CD14-positive monocyte (primary cell): Measurements from ENCODE around the gene FBXO31. TPM values are rescaled to one million over a fixed set of nuclear protein-coding genes. Genes with fewer than 3 reads are reported as not detected.

Experiments used
- DNase-seq, 3 donors: peaks; one replicate each; pipeline ENCODE4 v3.0.0-alpha.2; 2011 to 2022
- H2AFZ ChIP-seq: 2 replicates; pipeline ENCODE4 v1.6.0; 2012; ENCODE audit warnings: mild to moderate bottlenecking, low read depth, low read length, inconsistent platforms; ENCODE audit not compliant: insufficient read depth, poor library complexity, severe bottlenecking
- H3K27ac ChIP-seq, 2 donors: 1 replicate in 1 of 2; 2 replicates in 1 of 2; pipeline ENCODE4 v1.5.1; 2012 to 2013; ENCODE audit warnings: low read length in 2 of 2, control low read depth in 1 of 2, inconsistent platforms in 1 of 2, low read depth in 1 of 2, mild to moderate bottlenecking in 1 of 2
- H3K27me3 ChIP-seq, 2 donors: one replicate each; pipeline versions ENCODE4 v1.6.0 to v1.6.1; 2011 to 2013; ENCODE audit warnings: low read length in 2 of 2; ENCODE audit not compliant: control insufficient read depth in 2 of 2, insufficient read depth in 2 of 2
- H3K36me3 ChIP-seq, 2 donors: replicated peaks in 1 of 2; 1 replicate in 1 of 2; 2 replicates in 1 of 2; pipeline versions ENCODE4 v1.5.1 to v1.6.1; 2012 to 2013; ENCODE audit warnings: low read length in 2 of 2, control low read depth in 1 of 2, inconsistent platforms in 1 of 2, mild to moderate bottlenecking in 1 of 2; ENCODE audit not compliant: insufficient read depth in 2 of 2, control insufficient read depth in 1 of 2
- H3K4me1 ChIP-seq, 2 donors: 1 replicate in 1 of 2; 2 replicates in 1 of 2; pipeline versions ENCODE4 v1.5.1 to v1.6.1; 2012 to 2013; ENCODE audit warnings: low read length in 2 of 2, control low read depth in 1 of 2, inconsistent platforms in 1 of 2, mild to moderate bottlenecking in 1 of 2, moderate library complexity in 1 of 2; ENCODE audit not compliant: insufficient read depth in 2 of 2, control insufficient read depth in 1 of 2
- H3K4me2 ChIP-seq: replicated peaks from 2 replicates; pipeline ENCODE3; 2012; ENCODE audit warnings: low read length, moderate library complexity, mild to moderate bottlenecking; ENCODE audit not compliant: poor library complexity, severe bottlenecking; ENCODE audit errors: extremely low read depth
- H3K4me3 ChIP-seq, 3 experiments: fragments of 200-600 bp in 1 of 3; sonication (generic) in 1 of 3; replicated peaks in 1 of 3; 1 replicate in 2 of 3; 2 replicates in 1 of 3; pipeline ENCODE4 v1.5.1; 2011 to 2013; ENCODE audit warnings: low read length in 3 of 3, mild to moderate bottlenecking in 3 of 3, control low read depth in 2 of 3, low read depth in 2 of 3, inconsistent platforms in 1 of 3, moderate library complexity in 1 of 3
- H3K79me2 ChIP-seq: 2 replicates; pipeline ENCODE4 v1.6.0; 2012; ENCODE audit warnings: mild to moderate bottlenecking, control low read depth, inconsistent platforms, low read length, moderate library complexity; ENCODE audit not compliant: insufficient read depth
- H3K9ac ChIP-seq: 2 replicates; pipeline ENCODE4 v1.6.0; 2017; ENCODE audit warnings: low read length, mild to moderate bottlenecking; ENCODE audit not compliant: insufficient read depth, poor library complexity, severe bottlenecking
- H3K9me3 ChIP-seq, 2 donors: replicated peaks in 1 of 2; 1 replicate in 1 of 2; 2 replicates in 1 of 2; pipeline versions ENCODE4 v1.5.1 to v1.6.1; 2012 to 2013; ENCODE audit warnings: low read length in 2 of 2, control low read depth in 1 of 2; ENCODE audit not compliant: control insufficient read depth in 1 of 2, insufficient read depth in 1 of 2
- H4K20me1 ChIP-seq: 2 replicates; pipeline ENCODE4 v1.6.0; 2012; ENCODE audit warnings: mild to moderate bottlenecking, low read length, control low read depth, moderate library complexity; ENCODE audit not compliant: insufficient read depth
- H3K27ac Mint-ChIP-seq, 7 donors: one replicate each; pipeline ENCODE4 v1.8.0; 2020; ENCODE audit warnings: mild to moderate bottlenecking in 7 of 7, mixed read lengths in 7 of 7, moderate library complexity in 6 of 7, inconsistent platforms in 2 of 7
- H3K27me3 Mint-ChIP-seq, 3 donors: one replicate each; pipeline ENCODE4 v1.8.0; 2021 to 2022; ENCODE audit warnings: low read depth in 3 of 3, mild to moderate bottlenecking in 3 of 3, mixed read lengths in 3 of 3, moderate library complexity in 3 of 3, inconsistent platforms in 1 of 3
- H3K36me3 Mint-ChIP-seq, 2 donors: one replicate each; pipeline ENCODE4 v1.8.0; 2020; ENCODE audit warnings: mixed read lengths in 2 of 2, inconsistent platforms in 1 of 2, mild to moderate bottlenecking in 1 of 2
- H3K4me1 Mint-ChIP-seq: one replicate; pipeline ENCODE4 v1.8.0; 2020; ENCODE audit warnings: mild to moderate bottlenecking, mixed read lengths
- H3K4me3 Mint-ChIP-seq, 2 donors: one replicate each; pipeline ENCODE4 v1.8.0; 2020; ENCODE audit warnings: mild to moderate bottlenecking in 2 of 2, mixed read lengths in 2 of 2, moderate library complexity in 1 of 2
- H3K9me3 Mint-ChIP-seq, 7 donors: one replicate each; pipeline ENCODE4 v1.8.0; 2020 to 2022; ENCODE audit warnings: mixed read lengths in 7 of 7, mild to moderate bottlenecking in 6 of 7, moderate library complexity in 6 of 7, inconsistent platforms in 2 of 7
- WGBS: methylation state at CpG from one replicate; pipeline ENCODE4 v1.1.5; 2013; ENCODE audit warnings: missing lambda C conversion rate; ENCODE audit not compliant: insufficient coverage; 5-methylcytosine and 5-hydroxymethylcytosine counted together
- intact Hi-C, 2 donors: fragments of 100-400 bp; cut with micrococcal nuclease; formaldehyde crosslinking; loops; one replicate each; pipeline versions ENCODE4 v1.15.0 to v1.15.1; 2023
- polyA plus RNA-seq, 3 donors: library from polyadenylated mRNA; depleted of rRNA in 1 of 3; unstranded in 2 of 3; stranded (reverse) in 1 of 3; fragments of 300-500 nt in 2 of 3; fragments of >200 nt in 1 of 3; fragmentation: Illumina TruSeq in 2 of 3; gene quantifications; 1 replicate in 2 of 3; 2 replicates in 1 of 3; pipeline ENCODE4 v1.2.3, GENCODE V29; 2012 to 2021
- TF ChIP-seq, protein P1 (sequence below): fragments of 200-600 bp; IDR thresholded peaks from one replicate; pipeline ENCODE4 v1.8.0; 2022; ENCODE audit warnings: antibody characterized with exemption, mild to moderate bottlenecking

FBXO31 gene
- polyA plus RNA-seq, 3 donors, result 2.0 to 5.6 (median 3.3) TPM

DNA sequence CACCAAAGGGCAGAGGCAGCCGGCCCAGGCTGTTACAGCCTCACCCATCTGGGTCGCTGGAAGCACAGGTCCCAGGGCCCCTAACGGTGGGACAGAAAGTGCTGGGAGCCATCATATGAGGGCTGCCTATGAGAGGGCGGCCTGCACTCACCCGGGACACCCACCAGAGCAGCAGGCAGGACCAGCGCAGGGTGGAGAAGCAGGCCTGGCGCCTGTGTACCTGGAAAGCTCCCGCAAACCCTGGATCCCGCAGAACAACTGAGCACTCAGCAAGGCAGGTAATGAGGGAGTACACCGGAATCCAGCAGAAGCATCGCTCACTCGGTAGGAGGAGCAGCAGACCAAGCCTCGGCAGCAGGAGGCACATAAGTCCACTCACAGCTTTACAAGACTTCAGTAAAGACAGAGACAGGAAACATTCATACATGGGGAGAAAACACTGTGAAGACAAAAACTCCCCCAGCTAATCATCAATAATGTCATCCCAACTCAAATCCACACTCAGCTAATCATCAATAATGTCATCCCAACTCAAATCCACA, 34.9 kb downstream of the FBXO31 start:
- Histone ChIP-seq H2AFZ (no peak overlapping the region), H3K9me3 (no peaks in the 10 kb centered on the region), H3K9ac (no peak overlapping the region), H3K4me1 (no peaks in the 10 kb centered on the region), H3K27ac (no peak overlapping the region), H4K20me1 (no peaks in the 10 kb centered on the region), H3K79me2 (no peaks in the 10 kb centered on the region), H3K4me2 (no peak overlapping the region), H3K27me3 (no peaks in the 10 kb centered on the region), H3K4me3 (no peak overlapping the region), H3K36me3 (no peaks in the 10 kb centered on the region)
- peaks cover 0 to 2% (median 0%) of the 10 kb centered on the region in 7 donors for H3K9me3 Mint-ChIP-seq
- no peak overlapping the region for H3K4me3 Mint-ChIP-seq
- intact Hi-C loops, result no loop called here
- 96% methylated on average over 7 of the region's 13 CpGs for WGBS
- peaks cover 0 to 13% (median 2%) of the 10 kb centered on the region in 3 donors for H3K27me3 Mint-ChIP-seq
- DNase-seq, result no peak
- no peak overlapping the region for H3K27ac Mint-ChIP-seq
- TF ChIP-seq, protein P1, sequence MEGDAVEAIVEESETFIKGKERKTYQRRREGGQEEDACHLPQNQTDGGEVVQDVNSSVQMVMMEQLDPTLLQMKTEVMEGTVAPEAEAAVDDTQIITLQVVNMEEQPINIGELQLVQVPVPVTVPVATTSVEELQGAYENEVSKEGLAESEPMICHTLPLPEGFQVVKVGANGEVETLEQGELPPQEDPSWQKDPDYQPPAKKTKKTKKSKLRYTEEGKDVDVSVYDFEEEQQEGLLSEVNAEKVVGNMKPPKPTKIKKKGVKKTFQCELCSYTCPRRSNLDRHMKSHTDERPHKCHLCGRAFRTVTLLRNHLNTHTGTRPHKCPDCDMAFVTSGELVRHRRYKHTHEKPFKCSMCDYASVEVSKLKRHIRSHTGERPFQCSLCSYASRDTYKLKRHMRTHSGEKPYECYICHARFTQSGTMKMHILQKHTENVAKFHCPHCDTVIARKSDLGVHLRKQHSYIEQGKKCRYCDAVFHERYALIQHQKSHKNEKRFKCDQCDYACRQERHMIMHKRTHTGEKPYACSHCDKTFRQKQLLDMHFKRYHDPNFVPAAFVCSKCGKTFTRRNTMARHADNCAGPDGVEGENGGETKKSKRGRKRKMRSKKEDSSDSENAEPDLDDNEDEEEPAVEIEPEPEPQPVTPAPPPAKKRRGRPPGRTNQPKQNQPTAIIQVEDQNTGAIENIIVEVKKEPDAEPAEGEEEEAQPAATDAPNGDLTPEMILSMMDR, result no peak
- H3K4me1 Mint-ChIP-seq, result peaks cover 6% of the 10 kb centered on the region
- H3K36me3 Mint-ChIP-seq, result peaks cover 18 to 28% of the 10 kb centered on the region in 2 donors

DNA sequence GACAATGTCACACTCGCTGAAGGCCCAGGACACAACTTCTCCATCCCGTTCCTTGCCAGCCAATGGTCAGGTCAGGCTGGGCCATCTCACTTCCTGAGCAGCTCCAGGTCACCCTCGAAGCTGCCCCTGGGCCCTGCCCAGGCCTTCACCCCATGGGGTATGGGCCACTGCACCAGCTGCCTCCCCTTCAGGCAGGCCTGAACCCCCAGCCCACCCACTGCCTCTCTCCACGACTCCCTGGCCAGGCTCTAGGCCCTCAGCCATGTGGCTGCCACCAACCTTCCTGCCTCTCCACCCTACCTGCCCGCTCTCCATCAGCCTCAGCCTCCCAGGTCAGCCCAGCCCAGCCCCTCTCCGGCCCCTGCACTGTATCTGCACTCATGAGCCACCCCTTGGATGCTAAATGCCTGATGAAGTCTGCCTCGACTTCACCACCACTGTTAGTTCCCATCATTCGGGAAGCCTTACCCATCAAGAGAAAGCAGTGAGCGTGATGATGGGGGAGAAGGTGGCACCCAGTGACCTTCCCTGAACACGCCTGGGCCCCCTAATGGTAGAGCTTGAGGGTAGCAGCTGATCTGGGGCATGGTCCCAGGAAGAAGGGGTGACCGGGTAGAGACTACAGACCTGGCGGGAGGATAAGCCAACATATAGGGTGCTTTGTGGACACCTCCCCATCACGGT, 35.5 kb downstream of the FBXO31 start:
- Mint-ChIP-seq H3K36me3 (peaks cover 23 to 34% of the 10 kb centered on the region in 2 donors), H3K27ac (no peak overlapping the region), H3K4me3 (no peak overlapping the region), H3K27me3 (peaks cover 0 to 13% (median 2%) of the 10 kb centered on the region in 3 donors), H3K4me1 (peaks cover 6% of the 10 kb centered on the region), H3K9me3 (peaks cover 0 to 2% (median 0%) of the 10 kb centered on the region in 7 donors)
- Histone ChIP-seq H3K27me3 (no peaks in the 10 kb centered on the region), H4K20me1 (no peaks in the 10 kb centered on the region), H3K79me2 (no peaks in the 10 kb centered on the region), H3K4me2 (no peak overlapping the region), H3K9me3 (no peaks in the 10 kb centered on the region), H3K9ac (no peak overlapping the region), H3K4me1 (no peaks in the 10 kb centered on the region), H3K36me3 (peaks cover under 1% of the 10 kb centered on the region in 2 donors), H2AFZ (no peak overlapping the region), H3K4me3 (no peak overlapping the region), H3K27ac (no peak overlapping the region)
- 91% methylated on average over 10 of the region's 13 CpGs for WGBS
- TF ChIP-seq, protein P1, result no peak
- intact Hi-C loops, result no loop called here
- DNase-seq, result no peak
